ENCODE measurements around the gene TEX52. TPM values are rescaled to one million over a fixed set of nuclear protein-coding genes. Genes with fewer than 3 reads are reported as not detected.

Gene TEX52
- polyA plus RNA-seq, 1 donor from 2014 or later = not detected

DNA sequence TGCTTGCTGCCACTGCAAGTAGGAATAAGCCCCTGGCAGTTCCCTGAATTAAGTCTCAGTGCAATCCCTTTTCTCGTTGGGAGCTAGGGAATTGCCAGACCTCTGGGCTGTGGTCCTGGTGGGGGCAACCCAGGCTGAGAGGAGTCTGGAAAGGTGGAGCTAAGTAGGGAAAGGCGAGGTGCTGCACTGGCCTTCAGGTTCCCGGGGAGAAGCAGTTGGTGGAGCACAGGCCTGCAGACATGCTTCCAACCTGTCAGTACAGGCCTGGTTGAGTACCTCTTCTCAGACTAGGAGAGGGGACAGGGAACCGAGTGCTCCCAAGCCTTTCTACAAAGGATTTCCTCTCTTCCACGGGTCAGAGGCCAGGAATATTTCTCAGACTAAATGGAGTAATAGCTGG, 23.5 kb downstream of the TEX52 start (continued):
- no peak for TF ChIP-seq EZH2 (IDR thresholded peaks at IDR 0.05; ENCODE audit: borderline replicate concordance, insufficient read depth, low read length, poor library complexity, severe bottlenecking)

DNA sequence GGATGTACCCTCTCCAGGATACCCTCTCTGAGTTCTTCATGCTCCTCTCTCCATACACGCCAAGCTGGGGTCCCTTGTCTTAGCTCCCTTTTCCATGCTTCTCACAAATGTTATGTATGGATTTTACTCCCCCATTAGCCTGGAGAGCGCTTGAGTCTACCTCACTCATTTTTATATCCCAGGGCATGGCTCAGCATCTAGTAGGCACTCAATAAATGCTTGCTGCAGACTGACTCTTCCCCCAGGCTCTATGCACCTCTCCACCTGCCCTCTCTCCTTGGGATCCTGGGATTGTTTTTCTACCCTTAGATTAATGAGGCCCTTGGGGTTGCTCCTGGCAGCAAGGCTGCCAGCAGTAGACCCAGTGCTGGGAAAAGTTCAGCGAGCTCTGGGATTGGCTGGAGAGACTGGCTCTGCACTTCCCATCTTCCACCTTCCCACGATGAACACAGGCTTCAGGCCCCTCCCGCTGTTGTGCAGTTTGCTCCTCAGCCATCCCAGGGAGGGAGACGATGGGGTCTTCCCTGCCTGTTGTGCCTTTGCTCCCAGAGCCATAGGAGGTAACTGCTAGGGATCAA, 24.2 kb downstream of the TEX52 start:
- Histone ChIP-seq H3K9me2 (ENCODE audit: insufficient read depth, low read length) (no peaks in the 10 kb centered on the region), H3K36me3 (ENCODE audit: insufficient read depth, low read length) (no peaks in the 10 kb centered on the region), H3K9me3 (ENCODE audit: low read length) (no peaks in the 10 kb centered on the region), H3F3A (ENCODE audit: insufficient read depth, low read length, poor library complexity, severe bottlenecking) (no peaks in the 10 kb centered on the region), H3K27me3 (ENCODE audit: insufficient read depth, low read depth, low read length) (no peaks in the 10 kb centered on the region), H3K9ac (ENCODE audit: low read length) (no peak overlapping the region), H4K20me1 (ENCODE audit: insufficient read depth) (no peaks in the 10 kb centered on the region), H3K79me2 (replicated peaks; ENCODE audit: insufficient read depth, low read length) (no peaks in the 10 kb centered on the region), H3K4me3 (ENCODE audit: low read length) (no peak overlapping the region), H2AFZ (ENCODE audit: low read depth, low read length) (no peak overlapping the region), H3K27ac (ENCODE audit: low read length) (no peak overlapping the region), H3K4me2 (ENCODE audit: low read length) (no peak overlapping the region)
- TF ChIP-seq MXI1 (conservative IDR thresholded peaks at IDR 0.05; ENCODE audit: poor library complexity, severe bottlenecking) (no peak), SMC3 (conservative IDR thresholded peaks at IDR 0.05; ENCODE audit: poor library complexity) (no peak), EP300 (conservative IDR thresholded peaks at IDR 0.05; ENCODE audit: poor library complexity, severe bottlenecking) (no peak), EZH2 (IDR thresholded peaks at IDR 0.05; ENCODE audit: borderline replicate concordance, insufficient read depth, low read length, poor library complexity, severe bottlenecking) (no peak)

DNA sequence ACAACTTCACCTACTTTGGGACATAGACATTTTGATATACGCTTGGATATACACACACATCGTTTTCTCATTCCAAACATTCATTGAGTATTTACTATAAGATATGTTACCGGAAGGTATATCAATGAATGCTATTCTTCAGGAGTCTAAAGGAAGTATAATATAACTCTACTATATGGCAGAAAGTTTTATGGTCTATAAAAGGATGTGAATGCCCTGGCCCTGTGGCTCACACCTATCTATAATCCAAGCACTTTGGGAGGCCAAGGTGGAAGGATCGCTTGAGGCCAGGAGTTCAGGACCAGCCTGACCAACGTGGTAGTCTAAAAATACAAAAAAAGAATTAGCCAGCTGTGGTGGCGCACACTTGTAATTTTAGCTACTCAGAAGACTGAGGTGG, 27.6 kb downstream of the TEX52 start:
- H3K4me3 ChIP-seq (ENCODE audit: low read length) = no peak overlapping the region
- H3K36me3 ChIP-seq (ENCODE audit: insufficient read depth, low read length) = no peaks in the 10 kb centered on the region
- no peak overlapping the region for H3K4me2 ChIP-seq (ENCODE audit: low read length)
- H3K9me3 ChIP-seq (ENCODE audit: low read length) = no peaks in the 10 kb centered on the region
- H3K9ac ChIP-seq (ENCODE audit: low read length) = no peak overlapping the region
- H3K9me2 ChIP-seq (ENCODE audit: insufficient read depth, low read length) = no peaks in the 10 kb centered on the region
- H3K27me3 ChIP-seq (ENCODE audit: insufficient read depth, low read depth, low read length) = no peaks in the 10 kb centered on the region
- no peak for TF ChIP-seq POLR2AphosphoS5 (IDR thresholded peaks at IDR 0.05)
- H3F3A ChIP-seq (ENCODE audit: insufficient read depth, low read length, poor library complexity, severe bottlenecking) = no peaks in the 10 kb centered on the region
- H3K27ac ChIP-seq (ENCODE audit: low read length) = no peak overlapping the region
- no peak overlapping the region for H2AFZ ChIP-seq (ENCODE audit: low read depth, low read length)
- H3K79me2 ChIP-seq (replicated peaks; ENCODE audit: insufficient read depth, low read length) = no peaks in the 10 kb centered on the region
- no peaks in the 10 kb centered on the region for H4K20me1 ChIP-seq (ENCODE audit: insufficient read depth)

DNA sequence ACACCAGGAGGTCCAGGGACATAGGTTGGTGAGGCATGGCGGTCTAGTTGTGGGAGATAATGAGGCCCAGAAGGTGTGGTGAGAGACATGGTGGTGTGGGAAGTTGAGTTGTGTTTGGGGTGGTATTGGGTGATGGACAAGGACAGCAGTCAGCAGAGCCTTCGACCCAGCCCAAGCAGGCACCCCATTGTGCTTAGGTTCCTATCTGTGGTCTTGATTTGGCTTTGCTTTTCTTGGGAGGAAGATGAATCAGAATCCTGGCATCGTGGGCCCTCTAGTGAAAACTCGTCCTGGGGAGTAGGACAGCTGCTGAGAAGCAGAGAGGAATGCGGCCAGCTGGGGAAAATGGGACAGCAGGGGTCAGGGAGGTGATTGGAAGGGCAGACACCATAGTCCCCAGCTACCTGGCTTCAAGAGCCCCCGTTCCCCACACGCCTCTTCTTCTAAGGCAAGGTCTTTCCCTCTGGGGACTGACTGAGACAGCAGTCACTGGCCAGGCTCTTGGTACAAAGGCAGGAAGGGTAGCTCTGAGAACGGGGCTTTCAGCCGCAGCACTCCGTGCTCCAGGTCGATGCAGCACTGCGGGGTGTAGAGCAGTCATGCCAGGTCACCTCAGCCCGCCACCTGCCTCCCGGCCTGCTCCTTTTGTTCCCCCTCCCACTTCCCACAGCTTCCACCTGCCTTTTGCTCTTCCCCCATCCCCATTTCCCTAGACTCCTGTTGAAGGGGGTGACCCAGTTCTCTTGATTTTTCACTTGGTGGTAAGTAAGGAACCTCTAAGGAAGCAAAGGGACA, 29.9 kb downstream of the TEX52 start:
- Histone ChIP-seq H3K27ac (ENCODE audit: low read length) (no peak overlapping the region), H3K9me3 (ENCODE audit: low read length) (no peaks in the 10 kb centered on the region), H3K4me2 (ENCODE audit: low read length) (no peak overlapping the region), H3K9me2 (ENCODE audit: insufficient read depth, low read length) (no peaks in the 10 kb centered on the region), H3K36me3 (ENCODE audit: insufficient read depth, low read length) (no peaks in the 10 kb centered on the region), H3F3A (ENCODE audit: insufficient read depth, low read length, poor library complexity, severe bottlenecking) (no peaks in the 10 kb centered on the region), H4K20me1 (ENCODE audit: insufficient read depth) (no peaks in the 10 kb centered on the region), H3K27me3 (ENCODE audit: insufficient read depth, low read depth, low read length) (no peaks in the 10 kb centered on the region), H2AFZ (ENCODE audit: low read depth, low read length) (no peak overlapping the region), H3K9ac (ENCODE audit: low read length) (no peak overlapping the region), H3K4me3 (ENCODE audit: low read length) (no peak overlapping the region), H3K79me2 (replicated peaks; ENCODE audit: insufficient read depth, low read length) (no peaks in the 10 kb centered on the region)
- TF ChIP-seq RAD21 (conservative IDR thresholded peaks at IDR 0.05) = no peak
- TF ChIP-seq, protein P1, sequence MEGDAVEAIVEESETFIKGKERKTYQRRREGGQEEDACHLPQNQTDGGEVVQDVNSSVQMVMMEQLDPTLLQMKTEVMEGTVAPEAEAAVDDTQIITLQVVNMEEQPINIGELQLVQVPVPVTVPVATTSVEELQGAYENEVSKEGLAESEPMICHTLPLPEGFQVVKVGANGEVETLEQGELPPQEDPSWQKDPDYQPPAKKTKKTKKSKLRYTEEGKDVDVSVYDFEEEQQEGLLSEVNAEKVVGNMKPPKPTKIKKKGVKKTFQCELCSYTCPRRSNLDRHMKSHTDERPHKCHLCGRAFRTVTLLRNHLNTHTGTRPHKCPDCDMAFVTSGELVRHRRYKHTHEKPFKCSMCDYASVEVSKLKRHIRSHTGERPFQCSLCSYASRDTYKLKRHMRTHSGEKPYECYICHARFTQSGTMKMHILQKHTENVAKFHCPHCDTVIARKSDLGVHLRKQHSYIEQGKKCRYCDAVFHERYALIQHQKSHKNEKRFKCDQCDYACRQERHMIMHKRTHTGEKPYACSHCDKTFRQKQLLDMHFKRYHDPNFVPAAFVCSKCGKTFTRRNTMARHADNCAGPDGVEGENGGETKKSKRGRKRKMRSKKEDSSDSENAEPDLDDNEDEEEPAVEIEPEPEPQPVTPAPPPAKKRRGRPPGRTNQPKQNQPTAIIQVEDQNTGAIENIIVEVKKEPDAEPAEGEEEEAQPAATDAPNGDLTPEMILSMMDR (IDR thresholded peaks at IDR 0.05; ENCODE audit: poor library complexity, severe bottlenecking) = no peak
- TF ChIP-seq SMC3 (conservative IDR thresholded peaks at IDR 0.05; ENCODE audit: poor library complexity) = no peak
- no peak for TF ChIP-seq TAF1 (IDR thresholded peaks at IDR 0.05; ENCODE audit: low read depth)
- no peak for TF ChIP-seq POLR2AphosphoS5 (IDR thresholded peaks at IDR 0.05)
- TF ChIP-seq, protein P2, sequence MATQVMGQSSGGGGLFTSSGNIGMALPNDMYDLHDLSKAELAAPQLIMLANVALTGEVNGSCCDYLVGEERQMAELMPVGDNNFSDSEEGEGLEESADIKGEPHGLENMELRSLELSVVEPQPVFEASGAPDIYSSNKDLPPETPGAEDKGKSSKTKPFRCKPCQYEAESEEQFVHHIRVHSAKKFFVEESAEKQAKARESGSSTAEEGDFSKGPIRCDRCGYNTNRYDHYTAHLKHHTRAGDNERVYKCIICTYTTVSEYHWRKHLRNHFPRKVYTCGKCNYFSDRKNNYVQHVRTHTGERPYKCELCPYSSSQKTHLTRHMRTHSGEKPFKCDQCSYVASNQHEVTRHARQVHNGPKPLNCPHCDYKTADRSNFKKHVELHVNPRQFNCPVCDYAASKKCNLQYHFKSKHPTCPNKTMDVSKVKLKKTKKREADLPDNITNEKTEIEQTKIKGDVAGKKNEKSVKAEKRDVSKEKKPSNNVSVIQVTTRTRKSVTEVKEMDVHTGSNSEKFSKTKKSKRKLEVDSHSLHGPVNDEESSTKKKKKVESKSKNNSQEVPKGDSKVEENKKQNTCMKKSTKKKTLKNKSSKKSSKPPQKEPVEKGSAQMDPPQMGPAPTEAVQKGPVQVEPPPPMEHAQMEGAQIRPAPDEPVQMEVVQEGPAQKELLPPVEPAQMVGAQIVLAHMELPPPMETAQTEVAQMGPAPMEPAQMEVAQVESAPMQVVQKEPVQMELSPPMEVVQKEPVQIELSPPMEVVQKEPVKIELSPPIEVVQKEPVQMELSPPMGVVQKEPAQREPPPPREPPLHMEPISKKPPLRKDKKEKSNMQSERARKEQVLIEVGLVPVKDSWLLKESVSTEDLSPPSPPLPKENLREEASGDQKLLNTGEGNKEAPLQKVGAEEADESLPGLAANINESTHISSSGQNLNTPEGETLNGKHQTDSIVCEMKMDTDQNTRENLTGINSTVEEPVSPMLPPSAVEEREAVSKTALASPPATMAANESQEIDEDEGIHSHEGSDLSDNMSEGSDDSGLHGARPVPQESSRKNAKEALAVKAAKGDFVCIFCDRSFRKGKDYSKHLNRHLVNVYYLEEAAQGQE (IDR thresholded peaks at IDR 0.05; ENCODE audit: borderline replicate concordance) = no peak
- TF ChIP-seq EZH2 (IDR thresholded peaks at IDR 0.05; ENCODE audit: borderline replicate concordance, insufficient read depth, low read length, poor library complexity, severe bottlenecking) = no peak
- TF ChIP-seq EP300 (conservative IDR thresholded peaks at IDR 0.05; ENCODE audit: poor library complexity, severe bottlenecking) = no peak
- TF ChIP-seq MXI1 (conservative IDR thresholded peaks at IDR 0.05; ENCODE audit: poor library complexity, severe bottlenecking) = no peak
